ENCODE data around the gene TROAP. TPM values are rescaled to one million over a fixed set of nuclear protein-coding genes. Genes with fewer than 3 reads are reported as not detected.

The TROAP gene
- total RNA-seq, 1 experiment from 2014 or later = 75.3 TPM

DNA sequence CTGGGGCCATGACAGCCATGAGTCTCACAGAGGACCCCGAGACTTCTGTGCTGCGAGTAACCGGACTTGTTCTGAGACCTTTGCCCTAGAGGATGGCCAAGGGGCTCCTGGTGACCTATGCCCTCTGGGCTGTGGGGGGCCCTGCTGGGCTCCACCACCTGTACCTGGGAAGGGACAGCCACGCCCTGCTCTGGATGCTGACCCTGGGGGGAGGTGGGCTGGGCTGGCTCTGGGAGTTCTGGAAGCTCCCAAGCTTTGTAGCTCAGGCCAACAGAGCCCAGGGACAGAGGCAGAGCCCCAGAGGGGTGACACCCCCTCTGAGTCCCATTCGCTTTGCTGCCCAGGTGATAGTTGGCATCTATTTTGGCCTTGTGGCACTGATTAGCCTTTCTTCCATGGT, 25.7 kb downstream of the TROAP start:
- TF ChIP-seq, protein P1, sequence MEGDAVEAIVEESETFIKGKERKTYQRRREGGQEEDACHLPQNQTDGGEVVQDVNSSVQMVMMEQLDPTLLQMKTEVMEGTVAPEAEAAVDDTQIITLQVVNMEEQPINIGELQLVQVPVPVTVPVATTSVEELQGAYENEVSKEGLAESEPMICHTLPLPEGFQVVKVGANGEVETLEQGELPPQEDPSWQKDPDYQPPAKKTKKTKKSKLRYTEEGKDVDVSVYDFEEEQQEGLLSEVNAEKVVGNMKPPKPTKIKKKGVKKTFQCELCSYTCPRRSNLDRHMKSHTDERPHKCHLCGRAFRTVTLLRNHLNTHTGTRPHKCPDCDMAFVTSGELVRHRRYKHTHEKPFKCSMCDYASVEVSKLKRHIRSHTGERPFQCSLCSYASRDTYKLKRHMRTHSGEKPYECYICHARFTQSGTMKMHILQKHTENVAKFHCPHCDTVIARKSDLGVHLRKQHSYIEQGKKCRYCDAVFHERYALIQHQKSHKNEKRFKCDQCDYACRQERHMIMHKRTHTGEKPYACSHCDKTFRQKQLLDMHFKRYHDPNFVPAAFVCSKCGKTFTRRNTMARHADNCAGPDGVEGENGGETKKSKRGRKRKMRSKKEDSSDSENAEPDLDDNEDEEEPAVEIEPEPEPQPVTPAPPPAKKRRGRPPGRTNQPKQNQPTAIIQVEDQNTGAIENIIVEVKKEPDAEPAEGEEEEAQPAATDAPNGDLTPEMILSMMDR (conservative IDR thresholded peaks at IDR 0.05) = no peak
- Histone ChIP-seq H2AK5ac (ENCODE audit: insufficient read length, low read length) (no peak overlapping the region), H3K9me3 (ENCODE audit: control insufficient read depth, low read depth, low read length) (no peaks in the 10 kb centered on the region), H3K79me2 (ENCODE audit: insufficient read depth, low read length) (no peaks in the 10 kb centered on the region), H2BK20ac (ENCODE audit: low read depth, low read length, poor library complexity, severe bottlenecking) (no peak overlapping the region), H2BK5ac (ENCODE audit: insufficient read length, low read length) (no peak overlapping the region), H2BK12ac (ENCODE audit: insufficient read length, low read depth, low read length) (no peak overlapping the region), H3K4ac (ENCODE audit: low read depth, low read length) (no peak overlapping the region), H3K9ac (ENCODE audit: extremely low read depth, insufficient read length, low read length) (no peak overlapping the region), H3T11ph (ENCODE audit: low read length) (no peak overlapping the region), H4K91ac (ENCODE audit: insufficient read length, low read depth, low read length) (no peak overlapping the region), H3K4me2 (ENCODE audit: insufficient read depth, insufficient read length, low read length) (no peak overlapping the region), H4K8ac (replicated peaks; ENCODE audit: insufficient read length, low read depth, low read length) (no peak overlapping the region), H3K56ac (ENCODE audit: insufficient read length, low read depth, low read length) (no peak overlapping the region), H4K5ac (ENCODE audit: insufficient read length, low read depth, low read length) (no peak overlapping the region), H2AFZ (ENCODE audit: low read length) (no peak overlapping the region), H3K18ac (ENCODE audit: insufficient read length, low read depth, low read length) (no peak overlapping the region), H3K27ac (ENCODE audit: insufficient read length, low read depth, low read length) (no peak overlapping the region), H3K4me1 (ENCODE audit: insufficient read depth, low read length) (no peaks in the 10 kb centered on the region), H3K79me1 (ENCODE audit: insufficient read depth, low read depth, low read length, poor library complexity, severe bottlenecking) (no peaks in the 10 kb centered on the region), H3K23me2 (ENCODE audit: insufficient read length, low read depth, low read length, poor library complexity, severe bottlenecking) (peaks cover 21% of the 10 kb centered on the region), H2BK120ac (ENCODE audit: low read depth, low read length, poor library complexity, severe bottlenecking) (no peak overlapping the region), H4K20me1 (ENCODE audit: control insufficient read depth, insufficient read depth, insufficient read length) (no peaks in the 10 kb centered on the region), H3K27me3 (ENCODE audit: insufficient read depth, low read length) (peaks cover 48% of the 10 kb centered on the region), H3K23ac (ENCODE audit: insufficient read length, low read depth, low read length) (no peak overlapping the region), H2BK15ac (ENCODE audit: low read depth, low read length) (no peak overlapping the region), H3K14ac (ENCODE audit: insufficient read depth, low read length) (no peak overlapping the region)
- Mint-ChIP-seq H3K9me3 (peaks cover 0 to 3% of the 10 kb centered on the region in 2 experiments; a peak in 1 of 5 replicates), H3K27ac (no peak overlapping the region), H3K4me1 (peaks cover 20 to 27% of the 10 kb centered on the region in 2 experiments), H3K36me3 (ENCODE audit: insufficient read depth in 1 of 3, low read depth in 3 of 3) (no peaks in the 10 kb centered on the region; a peak in 1 of 7 replicates), H3K27me3 (ENCODE audit: low read depth) (peaks cover 76% of the 10 kb centered on the region), H3K4me3 (no peak overlapping the region)
- no CpG with 5 or more reads among the region's 5 CpGs for WGBS (ENCODE audit: extremely low coverage, insufficient read length, low lambda C conversion rate)
- peak; percentile 27 for DNase-seq

All from H9 (cell line).